Trophoblast cell (in vitro differentiated cells and primary cell): ENCODE data around the gene HPGDS.

Source experiments
- DNase-seq, 2 donors: peaks; one replicate each; pipeline ENCODE4 v3.0.0-alpha.2; 2016
- H2AFZ ChIP-seq: 2 replicates; pipeline ENCODE4 v1.6.1; 2013; ENCODE audit warnings: low read length, moderate library complexity, mild to moderate bottlenecking; ENCODE audit not compliant: insufficient read depth, poor library complexity
- H2AK5ac ChIP-seq: 2 replicates; pipeline ENCODE4 v1.6.1; 2013; ENCODE audit warnings: mild to moderate bottlenecking, low read length
- H2BK120ac ChIP-seq: 2 replicates; pipeline ENCODE4 v1.6.1; 2013; ENCODE audit warnings: low read length, mild to moderate bottlenecking, moderate library complexity; ENCODE audit not compliant: insufficient read depth, poor library complexity
- H2BK12ac ChIP-seq: 2 replicates; pipeline ENCODE4 v1.6.1; 2013; ENCODE audit warnings: mild to moderate bottlenecking, low read length, moderate library complexity
- H2BK5ac ChIP-seq: 2 replicates; pipeline ENCODE4 v1.6.1; 2013; ENCODE audit warnings: low read length, low read depth, moderate library complexity, mild to moderate bottlenecking; ENCODE audit not compliant: poor library complexity
- H3K14ac ChIP-seq: 2 replicates; pipeline ENCODE4 v1.6.1; 2013; ENCODE audit warnings: mild to moderate bottlenecking, low read length
- H3K18ac ChIP-seq: 2 replicates; pipeline ENCODE4 v1.6.1; 2013; ENCODE audit warnings: mild to moderate bottlenecking, low read length
- H3K23ac ChIP-seq: 2 replicates; pipeline ENCODE4 v1.6.1; 2013; ENCODE audit warnings: low read length
- H3K27ac ChIP-seq: 2 replicates; pipeline ENCODE4 v1.5.1; 2013; ENCODE audit warnings: low read depth, mild to moderate bottlenecking, inconsistent platforms, low read length, moderate library complexity
- H3K27me3 ChIP-seq: 2 replicates; pipeline ENCODE4 v1.6.1; 2013; ENCODE audit warnings: inconsistent platforms, mild to moderate bottlenecking, low read length, moderate library complexity; ENCODE audit not compliant: insufficient read depth
- H3K36me3 ChIP-seq, 2 experiments: 1 replicate in 1 of 2; 2 replicates in 1 of 2; pipeline ENCODE4 v1.6.1; 2013; ENCODE audit warnings: low read length in 2 of 2, mild to moderate bottlenecking in 2 of 2, moderate library complexity in 1 of 2; ENCODE audit not compliant: insufficient read depth in 2 of 2, control insufficient read depth in 1 of 2
- H3K4ac ChIP-seq: 2 replicates; pipeline ENCODE4 v1.6.1; 2013; ENCODE audit warnings: low read depth, mild to moderate bottlenecking, low read length, moderate library complexity
- H3K4me1 ChIP-seq, 2 experiments: 1 replicate in 1 of 2; 2 replicates in 1 of 2; pipeline ENCODE4 v1.6.1; 2013; ENCODE audit warnings: low read length in 2 of 2, mild to moderate bottlenecking in 2 of 2, moderate library complexity in 1 of 2; ENCODE audit not compliant: insufficient read depth in 2 of 2, control insufficient read depth in 1 of 2
- H3K4me2 ChIP-seq: 2 replicates; pipeline ENCODE4 v1.6.1; 2013; ENCODE audit warnings: inconsistent platforms, mild to moderate bottlenecking, low read length, moderate library complexity
- H3K4me3 ChIP-seq: 2 replicates; pipeline ENCODE4 v1.5.1; 2013; ENCODE audit warnings: mild to moderate bottlenecking, low read depth, low read length, inconsistent platforms
- H3K79me1 ChIP-seq: one replicate; pipeline ENCODE4 v1.6.1; 2013; ENCODE audit warnings: low read length
- H3K79me2 ChIP-seq: 2 replicates; pipeline ENCODE4 v1.6.1; 2013; ENCODE audit warnings: low read length, mild to moderate bottlenecking; ENCODE audit not compliant: control insufficient read depth, insufficient read depth, poor library complexity
- H3K9ac ChIP-seq: 2 replicates; pipeline ENCODE4 v1.6.1; 2013; ENCODE audit warnings: mild to moderate bottlenecking, low read length
- H3K9me3 ChIP-seq: 2 replicates; pipeline ENCODE4 v1.6.1; 2013; ENCODE audit warnings: low read depth, mild to moderate bottlenecking, control low read depth, inconsistent platforms, low read length; ENCODE audit not compliant: insufficient read depth
- H4K12ac ChIP-seq: 2 replicates; pipeline ENCODE4 v1.6.1; 2013; ENCODE audit warnings: low read depth, mild to moderate bottlenecking, low read length, moderate library complexity
- H4K8ac ChIP-seq: 2 replicates; pipeline ENCODE4 v1.6.1; 2013; ENCODE audit warnings: low read depth, mild to moderate bottlenecking, low read length, moderate library complexity
- H4K91ac ChIP-seq: one replicate; pipeline ENCODE4 v1.6.1; 2013; ENCODE audit warnings: low read depth, mild to moderate bottlenecking, low read length, moderate library complexity
- WGBS: extraction: QIAGEN DNeasy Blood & Tissue Kit; methylation state at CpG from one replicate; pipeline ENCODE4 v1.1.7; 2013; ENCODE audit warnings: missing lambda C conversion rate; ENCODE audit not compliant: insufficient read length, insufficient coverage; ENCODE audit errors: extremely low coverage; 5-methylcytosine and 5-hydroxymethylcytosine counted together

Gene HPGDS

DNA sequence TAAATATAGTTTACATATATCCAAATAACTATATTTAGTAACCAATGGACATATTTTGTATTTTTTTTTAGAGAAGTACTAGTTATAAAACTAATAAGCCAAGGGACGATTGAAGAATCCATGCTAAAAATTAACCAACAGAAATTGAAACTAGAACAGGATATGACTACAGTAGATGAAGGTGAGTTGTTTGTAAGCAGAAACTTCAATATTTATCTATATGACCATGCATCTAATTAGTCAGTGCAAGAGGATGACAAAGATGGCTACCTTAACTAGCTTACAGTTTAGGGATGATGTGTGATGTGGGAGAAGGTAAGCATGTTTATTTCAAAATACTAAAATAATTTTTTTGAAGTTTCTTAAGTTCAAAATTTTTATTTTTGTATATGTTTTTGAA is 57.7 kb downstream of the HPGDS start:
- Histone ChIP-seq H2BK5ac (no peak overlapping the region), H4K12ac (no peak overlapping the region), H3K14ac (no peak overlapping the region), H3K79me1 (no peaks in the 10 kb centered on the region), H3K4ac (no peak overlapping the region), H3K23ac (no peak overlapping the region), H3K9me3 (no peaks in the 10 kb centered on the region), H3K79me2 (no peaks in the 10 kb centered on the region), H2BK12ac (no peak overlapping the region), H4K91ac (no peak overlapping the region), H2BK120ac (no peak overlapping the region), H4K8ac (no peak overlapping the region), H3K9ac (no peak overlapping the region), H3K36me3 (peaks cover 16 to 18% of the 10 kb centered on the region in 2 experiments), H3K4me1 (no peaks in the 10 kb centered on the region), H3K4me2 (no peak overlapping the region), H3K18ac (no peak overlapping the region), H2AK5ac (no peak overlapping the region), H3K27ac (no peak overlapping the region), H3K27me3 (no peaks in the 10 kb centered on the region), H3K4me3 (no peak overlapping the region), H2AFZ (no peak overlapping the region)
- no CpG with 5 or more reads among the region's 1 CpG for WGBS
- DNase-seq: no peak

GRCh38 chr4:94278781-94279180 is 63.9 kb downstream of the HPGDS start:
- Histone ChIP-seq H3K23ac (no peak overlapping the region), H3K14ac (no peak overlapping the region), H3K4me2 (no peak overlapping the region), H2BK120ac (no peak overlapping the region), H3K4me1 (no peaks in the 10 kb centered on the region), H4K8ac (no peak overlapping the region), H3K4me3 (no peak overlapping the region), H3K27me3 (no peaks in the 10 kb centered on the region), H3K27ac (no peak overlapping the region), H2AFZ (no peak overlapping the region), H3K4ac (no peak overlapping the region), H2BK5ac (no peak overlapping the region), H3K79me1 (no peaks in the 10 kb centered on the region), H2AK5ac (no peak overlapping the region), H3K9ac (no peak overlapping the region), H3K9me3 (no peaks in the 10 kb centered on the region), H4K91ac (no peak overlapping the region), H2BK12ac (no peak overlapping the region), H3K36me3 (peaks cover 12 to 15% of the 10 kb centered on the region in 2 experiments), H4K12ac (no peak overlapping the region), H3K18ac (no peak overlapping the region), H3K79me2 (no peaks in the 10 kb centered on the region)
- DNase-seq: no peak
- WGBS: no CpG with 5 or more reads among the region's 2 CpGs

DNA sequence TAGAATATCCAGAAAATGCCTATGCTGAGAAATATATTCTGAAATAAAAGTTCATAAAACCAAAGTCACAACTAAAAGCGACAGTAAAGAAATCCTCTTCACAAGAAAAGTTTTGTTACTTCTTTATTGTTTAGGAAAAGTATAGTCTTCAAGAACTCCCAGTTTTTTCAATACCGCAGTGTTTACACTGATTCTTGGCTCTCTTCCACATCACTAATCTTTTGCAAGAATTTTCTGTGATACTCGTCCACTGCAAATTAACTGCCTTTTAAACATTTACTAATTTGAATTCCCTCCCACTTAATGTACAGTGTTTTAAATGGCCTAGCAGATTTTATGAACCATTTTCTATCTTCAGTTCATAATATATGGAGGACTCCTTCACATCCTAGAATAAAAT is 65.1 kb downstream of the HPGDS start:
- H2BK120ac ChIP-seq: no peak overlapping the region
- H3K4ac ChIP-seq: no peak overlapping the region
- no peak overlapping the region for H3K9ac ChIP-seq
- no peak overlapping the region for H2BK5ac ChIP-seq
- H3K27ac ChIP-seq: no peak overlapping the region
- H3K14ac ChIP-seq: no peak overlapping the region
- H3K4me3 ChIP-seq: no peak overlapping the region
- H3K79me1 ChIP-seq: no peaks in the 10 kb centered on the region
- H3K18ac ChIP-seq: no peak overlapping the region
- H3K4me2 ChIP-seq: no peak overlapping the region
- no peaks in the 10 kb centered on the region for H3K9me3 ChIP-seq
- peaks cover 10 to 14% of the 10 kb centered on the region in 2 experiments for H3K36me3 ChIP-seq
- no CpG with 5 or more reads among the region's 3 CpGs for WGBS
- no peak overlapping the region for H2AK5ac ChIP-seq
- no peak overlapping the region for H2AFZ ChIP-seq
- DNase-seq: no peak
- no peak overlapping the region for H3K23ac ChIP-seq
- no peak overlapping the region for H4K8ac ChIP-seq
- H4K12ac ChIP-seq: no peak overlapping the region
- H3K4me1 ChIP-seq: no peaks in the 10 kb centered on the region
- H4K91ac ChIP-seq: no peak overlapping the region
- no peaks in the 10 kb centered on the region for H3K27me3 ChIP-seq
- H2BK12ac ChIP-seq: no peak overlapping the region
- H3K79me2 ChIP-seq: no peaks in the 10 kb centered on the region

DNA sequence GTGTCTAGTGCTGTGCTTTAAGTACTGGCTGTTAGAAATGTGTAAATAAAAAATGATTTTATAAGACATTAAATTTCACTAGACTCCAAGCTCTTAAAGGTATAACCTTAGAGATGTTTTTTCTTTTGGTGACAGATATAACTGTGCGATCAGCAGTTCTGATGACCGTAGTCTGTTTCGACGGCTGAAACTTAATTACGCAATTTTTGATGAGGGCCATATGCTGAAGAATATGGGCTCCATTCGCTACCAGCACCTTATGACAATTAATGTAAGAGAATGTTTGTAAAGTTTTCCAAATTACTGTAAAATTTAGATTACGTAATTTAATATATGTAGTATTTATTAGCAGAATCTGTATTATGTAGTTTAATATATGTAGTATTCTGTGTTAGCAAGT is 66.4 kb downstream of the HPGDS start:
- Histone ChIP-seq H3K27ac (no peak overlapping the region), H2AFZ (no peak overlapping the region), H3K27me3 (no peaks in the 10 kb centered on the region), H2BK12ac (no peak overlapping the region), H3K4me3 (no peak overlapping the region), H2AK5ac (no peak overlapping the region), H3K79me1 (no peaks in the 10 kb centered on the region), H3K4me2 (no peak overlapping the region), H3K79me2 (no peaks in the 10 kb centered on the region), H4K12ac (no peak overlapping the region), H2BK120ac (no peak overlapping the region), H4K91ac (no peak overlapping the region), H3K4me1 (no peaks in the 10 kb centered on the region), H3K4ac (no peak overlapping the region), H3K9ac (no peak overlapping the region), H3K14ac (no peak overlapping the region), H3K18ac (no peak overlapping the region), H2BK5ac (no peak overlapping the region), H3K23ac (no peak overlapping the region), H3K36me3 (peaks cover 10 to 11% of the 10 kb centered on the region in 2 experiments), H3K9me3 (no peaks in the 10 kb centered on the region), H4K8ac (no peak overlapping the region)
- no peak for DNase-seq
- no CpG with 5 or more reads among the region's 7 CpGs for WGBS
